Endothelial cell of umbilical vein (primary cell): ENCODE measurements around the gene LAMB1. TPM values are rescaled to one million over a fixed set of nuclear protein-coding genes. Genes with fewer than 3 reads are reported as not detected.

ENCODE experiments used
- BruUV-seq: library from RNA; stranded (reverse); fragments of 400-500 nt; replicated peaks from 2 replicates; lab custom pipeline; 2021; lab: Mats Ljungman, UMichigan
- CTCF ChIA-PET: fragments of 300-600, 350-600 bp; sonication (Branson Sonifier 250); formaldehyde crosslinking; loops from one replicate; lab custom pipeline; 2021; ENCODE audit warnings: antibody characterized with exemption, inconsistent platforms; lab: Charles Lee
- POLR2A ChIA-PET: fragments of 300-600, 350-600 bp; sonication (Branson Sonifier 250); formaldehyde crosslinking; loops from one replicate; lab custom pipeline; 2021; ENCODE audit warnings: antibody characterized with exemption, inconsistent platforms; lab: Charles Lee
- DNase-seq: peaks from one replicate; pipeline ENCODE4 v3.0.0-alpha.2; 2011; ENCODE audit warnings: low read depth, low spot score
- FAIRE-seq: peaks from 2 replicates; lab custom pipeline; 2011; peaks lifted over from hg19 to GRCh38; lab: Jason Lieb, UNC
- H2AFZ ChIP-seq: 2 replicates; pipeline ENCODE4 v1.6.0; 2012; ENCODE audit warnings: low read depth, low read length, control low read depth, inconsistent platforms
- H3K27ac ChIP-seq: 2 replicates; pipeline ENCODE4 v1.5.1; 2011; ENCODE audit warnings: low read depth, mild to moderate bottlenecking, control low read depth, low read length, moderate library complexity; ENCODE audit not compliant: insufficient read depth
- H3K27me3 ChIP-seq, 2 experiments: 2 replicates each; pipeline versions ENCODE4 v1.6.0 to v1.6.1; 2011; ENCODE audit warnings: low read length in 2 of 2, mixed read lengths in 1 of 2; ENCODE audit not compliant: control insufficient read depth in 2 of 2, insufficient read depth in 2 of 2
- H3K36me3 ChIP-seq, 2 experiments: 2 replicates in 1 of 2; 3 replicates in 1 of 2; pipeline ENCODE4 v1.5.1; 2011; ENCODE audit warnings: low read length in 2 of 2, mild to moderate bottlenecking in 1 of 2, moderate library complexity in 1 of 2; ENCODE audit not compliant: control insufficient read depth in 2 of 2, insufficient read depth in 2 of 2; ENCODE audit errors: extremely low read depth in 1 of 2
- H3K4me1 ChIP-seq: 3 replicates; pipeline ENCODE4 v1.5.1; 2011; ENCODE audit warnings: mild to moderate bottlenecking, low read length; ENCODE audit not compliant: control insufficient read depth, insufficient read depth; ENCODE audit errors: extremely low read depth
- H3K4me2 ChIP-seq: 2 replicates; pipeline ENCODE4 v1.6.1; 2011; ENCODE audit warnings: low read length, control low read depth, mixed read lengths; ENCODE audit not compliant: insufficient read depth
- H3K4me3 ChIP-seq, 3 experiments: fragments of 200-600 bp in 1 of 3; sonication (generic), shearing (Covaris generic) in 1 of 3; replicated peaks in 1 of 3; 2 replicates each; pipeline ENCODE4 v1.5.1; 2011 to 2016; ENCODE audit warnings: control low read depth in 3 of 3, low read length in 3 of 3, mild to moderate bottlenecking in 2 of 3, inconsistent platforms in 1 of 3, low read depth in 1 of 3, moderate library complexity in 1 of 3; ENCODE audit not compliant: insufficient read depth in 1 of 3
- H3K79me2 ChIP-seq: 2 replicates; pipeline ENCODE4 v1.6.0; 2012; ENCODE audit warnings: low read length, inconsistent platforms; ENCODE audit not compliant: control insufficient read depth, insufficient read depth
- H3K9ac ChIP-seq: replicated peaks from 2 replicates; pipeline ENCODE3; 2011; ENCODE audit warnings: low read length, control low read depth; ENCODE audit not compliant: insufficient read depth; ENCODE audit errors: extremely low read depth
- H3K9me1 ChIP-seq: replicated peaks from 3 replicates; pipeline ENCODE4 v1.6.0; 2011; ENCODE audit warnings: mild to moderate bottlenecking, low read length; ENCODE audit not compliant: control insufficient read depth, insufficient read depth; ENCODE audit errors: extremely low read depth
- H3K9me3 ChIP-seq: replicated peaks from 2 replicates; pipeline ENCODE4 v1.5.1; 2012; ENCODE audit warnings: low read length, inconsistent platforms; ENCODE audit not compliant: control insufficient read depth, insufficient read depth
- H4K20me1 ChIP-seq: replicated peaks from 2 replicates; pipeline ENCODE3; 2011; ENCODE audit warnings: mild to moderate bottlenecking, low read length; ENCODE audit not compliant: control insufficient read depth, insufficient read depth; ENCODE audit errors: extremely low read depth
- EZH2 ChIP-seq: IDR thresholded peaks from 2 replicates; pipeline ENCODE4 v1.6.1; 2012; ENCODE audit warnings: borderline replicate concordance, low read depth, mild to moderate bottlenecking, moderate library complexity, low read length, inconsistent platforms; ENCODE audit not compliant: severe bottlenecking
- FOS ChIP-seq: IDR thresholded peaks from 2 replicates; pipeline ENCODE4 v1.6.1; 2011; ENCODE audit warnings: mild to moderate bottlenecking, low read length, moderate library complexity, borderline replicate concordance; ENCODE audit not compliant: insufficient read depth
- GATA2 ChIP-seq: IDR thresholded peaks from 2 replicates; pipeline ENCODE4 v1.7.0; 2011; ENCODE audit warnings: low read depth, mild to moderate bottlenecking, moderate library complexity, mixed read lengths, low read length; ENCODE audit not compliant: insufficient read length, insufficient read depth
- JUN ChIP-seq: IDR thresholded peaks from 2 replicates; pipeline ENCODE4 v1.6.1; 2011; ENCODE audit warnings: borderline replicate concordance, low read depth; ENCODE audit not compliant: insufficient read length, insufficient read depth
- POLR2A ChIP-seq: IDR thresholded peaks from 2 replicates; pipeline ENCODE4 v1.6.1; 2012; ENCODE audit warnings: low read depth, mild to moderate bottlenecking, control low read depth, low read length
- POLR2AphosphoS5 ChIP-seq: IDR thresholded peaks from 2 replicates; pipeline ENCODE4 v1.6.1; 2012; ENCODE audit warnings: low read depth, mild to moderate bottlenecking, control low read depth, low read length, moderate library complexity; ENCODE audit not compliant: insufficient read depth
- dilution Hi-C: fragments of 300-500 bp; cut with MboI; formaldehyde crosslinking; loops from one replicate; pipeline ENCODE4 v1.15.0; 2019; ENCODE audit warnings: low sequenced_read_pairs; ENCODE audit not compliant: extremely low pct_ligation_motif_present
- intact Hi-C: fragments of 100-400 bp; cut with micrococcal nuclease; formaldehyde crosslinking; loops from one replicate; pipeline ENCODE4 v1.10.0; 2022
- polyA plus RNA-seq, 4 experiments: library from polyadenylated mRNA; depleted of rRNA in 3 of 4; stranded (reverse) in 3 of 4; unstranded in 1 of 4; fragments of >200 nt; gene quantifications; 2 replicates each; pipeline versions ENCODE4 v1.2.1 to v1.2.3, GENCODE V29; 2011 to 2012; ENCODE audit warnings: missing spikeins in 1 of 4
- total RNA-seq: library from RNA; stranded (reverse); gene quantifications from 2 replicates; pipeline ENCODE4 v1.2.3, GENCODE V29; 2021
- TF ChIP-seq, protein P1 (sequence below): IDR thresholded peaks from 2 replicates; pipeline ENCODE4 v1.6.1; 2011; ENCODE audit not compliant: insufficient read depth, insufficient read length
- TF ChIP-seq, protein P2 (sequence below), 2 donors: IDR thresholded peaks; 1 replicate in 1 of 2; 2 replicates in 1 of 2; pipeline ENCODE4 v1.5.1; 2011; ENCODE audit warnings: low read length in 2 of 2, mild to moderate bottlenecking in 2 of 2, moderate library complexity in 2 of 2, control low read depth in 1 of 2, inconsistent platforms in 1 of 2, low read depth in 1 of 2; ENCODE audit not compliant: insufficient read depth in 1 of 2; ENCODE audit errors: extremely low read depth in 1 of 2

Gene LAMB1
- total and polyA plus RNA-seq, 2 donors (not counting 3 experiments of a cell fraction or from before 2014, with no cell fraction given): 588 to 703 TPM

DNA sequence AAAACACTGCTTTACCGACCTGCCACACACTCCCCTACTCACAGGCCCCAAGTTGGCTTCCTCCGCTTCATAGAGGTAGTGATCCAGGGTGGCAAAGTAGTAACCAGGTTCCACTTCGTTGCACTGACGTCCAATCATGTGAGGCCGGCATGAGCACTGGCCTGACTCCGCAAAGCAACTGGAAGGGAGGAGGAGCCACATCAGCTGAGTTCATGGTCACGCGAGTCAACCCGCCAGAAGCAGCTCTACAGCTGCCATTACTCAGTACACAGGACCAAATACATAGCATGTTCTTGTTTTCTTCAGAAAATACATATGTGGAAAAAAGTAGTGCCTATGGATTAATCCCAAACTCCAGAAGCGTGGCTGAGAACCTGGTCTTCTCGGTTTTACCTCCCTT, 38.5 kb downstream of the LAMB1 start:
- Histone ChIP-seq H3K4me1 (peaks cover 2% of the 10 kb centered on the region), H3K27me3 (no peaks in the 10 kb centered on the region), H3K9me1 (no peaks in the 10 kb centered on the region), H3K9ac (no peak overlapping the region), H3K79me2 (peaks cover 60% of the 10 kb centered on the region), H3K4me2 (no peak overlapping the region), H3K4me3 (no peak overlapping the region), H4K20me1 (peaks cover 4% of the 10 kb centered on the region), H2AFZ (no peak overlapping the region), H3K36me3 (peaks cover 65 to 69% of the 10 kb centered on the region in 2 experiments), H3K27ac (no peak overlapping the region), H3K9me3 (no peaks in the 10 kb centered on the region)
- FAIRE-seq: no peak
- DNase-seq: no peak
- intact Hi-C loops (no loop called here), dilution Hi-C loops (no loop called here)
- POLR2A ChIA-PET: no interaction called here
- BruUV-seq: no TSS peak
- CTCF ChIA-PET: interaction anchor here (0.7 kb wide), 1 partner anchor 182 kb away, joined by 4 read pairs; no protein-coding TSS in a partner anchor
- no peak for TF ChIP-seq POLR2A
- no peak for TF ChIP-seq FOS
- TF ChIP-seq POLR2AphosphoS5: peak; percentile 21

DNA sequence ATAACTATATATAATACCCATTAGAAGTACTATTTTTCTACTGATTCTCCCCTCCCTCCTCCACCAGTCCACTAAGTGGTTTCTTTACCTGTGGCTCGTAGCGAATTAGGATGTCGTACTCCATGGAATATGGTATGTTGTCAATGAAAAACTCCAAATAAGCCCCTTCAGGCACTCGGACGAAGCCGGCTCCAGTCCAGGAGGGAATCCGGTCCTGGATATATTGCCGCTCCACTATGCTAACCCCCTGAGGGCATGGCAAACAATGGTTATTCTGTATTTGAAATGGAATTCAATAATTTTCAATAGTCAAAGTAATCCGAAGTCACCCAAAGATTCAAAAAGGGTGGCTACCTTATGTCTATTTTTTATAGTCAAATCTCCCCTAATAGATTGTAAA, 40.1 kb downstream of the LAMB1 start:
- Histone ChIP-seq H3K9ac (no peak overlapping the region), H3K9me3 (no peaks in the 10 kb centered on the region), H3K4me2 (no peak overlapping the region), H2AFZ (no peak overlapping the region), H3K27ac (no peak overlapping the region), H3K4me1 (peaks cover 2% of the 10 kb centered on the region), H4K20me1 (peaks cover 4% of the 10 kb centered on the region), H3K4me3 (no peak overlapping the region), H3K9me1 (no peaks in the 10 kb centered on the region), H3K79me2 (peaks cover 57% of the 10 kb centered on the region), H3K36me3 (peaks cover 73 to 77% of the 10 kb centered on the region in 2 experiments), H3K27me3 (no peaks in the 10 kb centered on the region)
- no peak for DNase-seq
- no TSS peak for BruUV-seq
- no peak for FAIRE-seq
- POLR2A ChIA-PET: no interaction called here
- TF ChIP-seq EZH2 (no peak), GATA2 (no peak), FOS (no peak), POLR2A (no peak), POLR2AphosphoS5 (no peak), JUN (no peak)
- TF ChIP-seq, protein P1, sequence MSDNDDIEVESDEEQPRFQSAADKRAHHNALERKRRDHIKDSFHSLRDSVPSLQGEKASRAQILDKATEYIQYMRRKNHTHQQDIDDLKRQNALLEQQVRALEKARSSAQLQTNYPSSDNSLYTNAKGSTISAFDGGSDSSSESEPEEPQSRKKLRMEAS: no peak
- TF ChIP-seq, protein P2, sequence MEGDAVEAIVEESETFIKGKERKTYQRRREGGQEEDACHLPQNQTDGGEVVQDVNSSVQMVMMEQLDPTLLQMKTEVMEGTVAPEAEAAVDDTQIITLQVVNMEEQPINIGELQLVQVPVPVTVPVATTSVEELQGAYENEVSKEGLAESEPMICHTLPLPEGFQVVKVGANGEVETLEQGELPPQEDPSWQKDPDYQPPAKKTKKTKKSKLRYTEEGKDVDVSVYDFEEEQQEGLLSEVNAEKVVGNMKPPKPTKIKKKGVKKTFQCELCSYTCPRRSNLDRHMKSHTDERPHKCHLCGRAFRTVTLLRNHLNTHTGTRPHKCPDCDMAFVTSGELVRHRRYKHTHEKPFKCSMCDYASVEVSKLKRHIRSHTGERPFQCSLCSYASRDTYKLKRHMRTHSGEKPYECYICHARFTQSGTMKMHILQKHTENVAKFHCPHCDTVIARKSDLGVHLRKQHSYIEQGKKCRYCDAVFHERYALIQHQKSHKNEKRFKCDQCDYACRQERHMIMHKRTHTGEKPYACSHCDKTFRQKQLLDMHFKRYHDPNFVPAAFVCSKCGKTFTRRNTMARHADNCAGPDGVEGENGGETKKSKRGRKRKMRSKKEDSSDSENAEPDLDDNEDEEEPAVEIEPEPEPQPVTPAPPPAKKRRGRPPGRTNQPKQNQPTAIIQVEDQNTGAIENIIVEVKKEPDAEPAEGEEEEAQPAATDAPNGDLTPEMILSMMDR (IDR thresholded peaks at IDR 0.05; ENCODE audit: extremely low read depth in 1 of 2, insufficient read depth in 1 of 2, low read depth in 1 of 2, low read length in 2 of 2): no peak
- intact Hi-C loops (no loop called here), dilution Hi-C loops (no loop called here)
- CTCF ChIA-PET: no interaction called here
